NCI-H82 treated with DMSO at 0.1 percent for 48 hours (cell line): Measurements from ENCODE around the gene HOXA13.

ENCODE experiments used
- DNase-seq: peaks from one replicate; lab custom pipeline; 2025; ENCODE audit not compliant: unreplicated experiment; lab: John Stamatoyannopoulos, UW

Gene HOXA13

DNA sequence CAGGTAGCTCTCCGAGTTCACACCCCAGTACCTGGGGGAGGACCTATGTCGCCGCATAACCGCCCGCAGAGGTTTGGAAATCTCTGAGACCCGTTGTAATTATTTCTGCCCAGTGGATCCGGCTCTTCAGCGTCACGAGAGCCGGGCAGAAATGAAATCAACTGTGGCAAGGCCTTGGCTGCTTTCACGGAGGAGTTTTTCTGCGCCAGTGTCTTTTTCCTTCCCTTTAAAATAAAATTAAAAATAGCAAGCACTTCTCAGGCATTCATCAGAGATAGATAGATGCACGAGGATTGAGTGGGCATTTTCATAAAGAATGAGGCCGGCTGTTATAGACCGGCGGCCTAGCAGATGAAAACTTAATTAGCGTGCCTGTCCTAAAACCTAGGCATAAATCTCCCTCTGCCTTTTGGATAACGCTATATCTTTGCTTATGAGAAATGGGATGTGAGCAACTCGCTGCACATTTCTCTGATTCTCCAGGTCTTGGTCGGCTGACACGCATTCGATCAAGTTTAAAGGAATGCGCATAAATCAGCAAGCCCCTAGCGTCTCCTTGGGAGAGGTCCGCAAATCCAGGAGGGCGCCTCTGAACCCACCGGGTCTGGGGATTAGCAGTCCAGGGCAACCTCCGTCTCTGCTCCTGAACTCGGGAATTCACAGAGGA is 6.4 kb downstream of the HOXA13 start:
- DNase-seq = no peak

DNA sequence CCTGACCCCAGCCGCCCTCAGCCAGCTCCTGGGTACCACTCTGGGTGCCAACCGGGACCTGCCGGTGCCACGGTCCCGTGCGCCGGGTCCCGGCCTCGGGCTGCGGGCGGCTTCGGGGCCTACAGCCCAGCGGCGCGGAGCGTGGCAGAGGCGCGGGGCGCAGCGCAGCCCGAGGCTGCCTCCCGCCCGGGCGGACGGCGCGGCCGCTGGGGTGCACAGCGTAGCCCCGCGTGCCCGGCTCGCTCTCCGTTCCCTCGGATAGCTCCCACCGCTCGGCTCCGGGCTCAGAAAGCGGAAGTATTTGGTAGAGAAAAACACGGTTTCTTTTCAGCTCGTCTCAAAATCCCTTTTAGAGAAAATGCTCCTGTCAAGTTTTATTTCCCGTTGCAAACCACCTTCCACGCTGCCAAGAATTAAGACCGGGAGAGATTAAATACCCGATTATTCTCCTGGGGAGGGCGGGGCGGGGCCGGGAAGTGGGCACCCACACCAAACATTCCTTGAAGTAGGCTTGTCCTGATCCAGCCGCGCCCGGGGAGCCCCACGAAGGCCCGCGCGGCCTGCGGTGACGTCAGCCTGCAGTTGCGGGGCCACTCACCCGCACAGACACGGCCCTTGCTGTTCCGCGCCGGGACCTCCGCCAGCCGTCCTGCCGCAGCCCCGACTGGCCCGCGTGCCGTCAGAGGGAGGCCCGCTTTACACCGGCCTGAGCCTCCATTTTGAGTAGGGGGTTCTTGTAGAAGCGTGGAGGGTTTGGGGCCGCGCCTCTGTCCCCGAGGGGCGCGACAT is 7.2 kb downstream of the HOXA13 start:
- DNase-seq = no peak

DNA sequence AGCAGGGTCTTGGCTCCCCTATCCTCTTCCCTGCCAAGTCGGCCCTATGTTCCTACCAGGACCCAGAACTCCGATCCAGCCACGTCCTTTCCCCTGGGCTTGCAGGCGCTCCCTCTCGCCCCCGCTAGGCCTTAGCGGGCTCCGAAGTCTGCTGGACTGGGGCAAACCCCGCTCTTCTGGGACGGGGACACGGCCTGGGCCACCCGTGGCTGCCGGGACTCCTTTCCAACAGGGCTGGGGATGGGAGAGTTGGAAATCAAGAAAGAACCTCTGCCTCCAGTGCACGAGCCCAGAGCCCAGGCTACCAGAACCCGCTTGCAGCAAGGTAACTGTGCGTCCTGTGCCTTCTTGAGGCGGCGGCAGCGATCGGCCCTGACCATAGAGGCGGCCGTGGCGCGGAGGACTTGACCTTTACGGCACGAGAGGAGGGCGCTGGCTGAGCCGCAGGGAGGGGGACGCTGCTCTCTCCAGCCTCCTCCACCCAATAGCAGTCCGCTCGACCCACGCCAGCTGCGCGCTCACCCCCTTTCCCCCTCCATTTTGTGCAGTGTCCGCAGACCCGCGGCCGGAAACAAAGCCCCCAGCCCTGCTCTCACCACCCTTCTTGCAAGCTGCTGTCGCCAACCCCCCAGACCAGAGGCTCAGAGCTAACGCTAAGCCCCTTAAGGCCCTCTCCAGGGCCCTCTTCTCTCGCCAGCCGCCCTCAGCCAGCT is 7.9 kb downstream of the HOXA13 start:
- DNase-seq = no peak

DNA sequence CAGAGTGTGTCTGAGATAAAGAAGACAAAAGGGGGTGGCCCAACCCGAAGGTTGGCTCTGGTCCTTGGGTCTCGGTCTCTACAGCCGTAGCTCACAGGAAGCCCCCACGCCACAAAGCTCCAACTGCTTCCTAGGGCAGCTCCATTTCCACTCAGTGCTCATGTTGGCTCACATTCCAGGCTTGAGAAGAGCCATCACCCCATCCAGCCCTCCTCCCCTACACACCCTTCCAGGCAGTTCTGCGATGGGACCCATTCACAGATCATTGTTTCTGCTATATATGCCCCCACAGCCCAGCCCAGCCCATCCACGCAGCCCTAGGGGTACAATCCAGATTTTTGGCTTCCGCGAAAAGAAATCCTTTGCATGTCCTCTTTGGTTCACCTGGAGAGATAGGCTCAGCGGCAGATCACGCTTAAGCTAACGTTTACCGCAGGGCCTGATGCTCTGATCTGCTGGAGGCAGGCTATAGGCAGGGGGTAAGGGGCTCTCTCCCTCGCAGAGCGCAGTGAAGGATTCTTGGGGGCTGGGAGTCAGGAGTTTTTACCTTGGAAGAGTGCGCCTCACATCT is 8.6 kb downstream of the HOXA13 start:
- DNase-seq = no peak

DNA sequence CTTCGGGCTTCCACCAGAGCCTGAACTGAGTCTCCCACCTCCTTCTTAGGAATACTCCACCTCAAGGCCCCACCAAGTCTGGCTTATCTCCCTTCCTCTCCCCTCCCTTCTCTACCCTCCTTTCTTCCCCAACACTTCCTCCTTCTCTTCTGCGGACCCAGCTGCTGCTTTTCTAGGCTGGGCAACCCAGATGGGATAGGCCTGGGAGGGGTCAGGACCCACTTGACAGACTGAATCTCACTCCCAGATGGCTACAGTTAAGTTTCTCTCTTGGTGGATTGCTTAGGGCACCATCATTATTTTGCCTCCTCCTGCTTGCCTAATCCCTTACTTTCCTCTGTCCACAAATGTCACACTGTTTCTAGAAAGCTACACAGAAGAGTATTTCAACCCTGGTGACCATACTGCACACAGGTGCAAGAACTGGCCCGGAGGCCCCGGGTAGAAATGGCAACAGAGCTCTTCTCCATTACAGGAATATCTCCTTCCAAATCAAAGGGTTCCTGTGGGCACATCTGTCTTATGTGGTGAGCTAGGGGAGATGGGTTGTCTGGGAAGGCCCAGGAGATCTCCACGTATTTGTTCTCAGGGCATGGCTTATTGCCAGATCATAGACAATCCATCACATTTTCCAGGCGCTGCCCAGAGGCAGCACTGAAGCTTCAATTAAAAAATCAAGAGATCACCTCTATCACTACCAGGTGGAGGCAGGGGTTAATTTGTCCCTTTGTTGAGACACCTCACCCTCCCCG is 9.7 kb downstream of the HOXA13 start:
- DNase-seq = no peak

DNA sequence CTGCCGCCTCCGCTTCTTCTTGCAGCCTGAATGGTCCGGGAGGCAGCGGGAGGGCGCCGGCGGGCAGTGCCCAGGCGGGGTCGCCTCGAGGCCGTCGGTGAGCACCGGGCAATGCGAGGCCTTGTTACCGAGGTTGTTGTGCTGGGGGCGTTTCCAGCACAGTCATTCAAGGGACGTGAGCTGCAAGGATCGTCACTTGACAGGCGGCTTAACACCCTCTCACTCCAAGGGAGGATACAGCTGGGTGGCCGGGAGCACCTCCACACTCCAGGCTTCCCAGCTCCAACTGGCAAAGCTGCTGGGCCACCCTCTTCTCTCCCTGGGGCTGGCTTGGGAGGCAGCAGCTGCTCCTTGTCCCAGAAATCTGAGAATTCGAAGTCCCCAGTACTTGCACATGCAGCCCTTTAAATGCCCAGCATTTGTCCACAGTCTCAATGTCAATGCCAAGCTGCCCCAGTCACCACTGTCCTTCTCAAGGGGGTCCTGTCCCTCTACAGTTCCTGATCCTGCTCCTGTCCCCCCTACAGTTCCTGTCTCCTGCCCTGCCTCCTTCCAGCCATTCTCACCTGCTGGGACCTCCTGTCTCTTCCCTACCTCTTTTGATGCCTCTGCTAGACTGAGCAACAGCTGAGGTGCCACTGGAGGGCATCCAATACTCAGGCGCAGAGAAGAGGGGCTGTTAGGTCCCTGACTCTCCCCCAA is 10.4 kb downstream of the HOXA13 start:
- DNase-seq = no peak

DNA sequence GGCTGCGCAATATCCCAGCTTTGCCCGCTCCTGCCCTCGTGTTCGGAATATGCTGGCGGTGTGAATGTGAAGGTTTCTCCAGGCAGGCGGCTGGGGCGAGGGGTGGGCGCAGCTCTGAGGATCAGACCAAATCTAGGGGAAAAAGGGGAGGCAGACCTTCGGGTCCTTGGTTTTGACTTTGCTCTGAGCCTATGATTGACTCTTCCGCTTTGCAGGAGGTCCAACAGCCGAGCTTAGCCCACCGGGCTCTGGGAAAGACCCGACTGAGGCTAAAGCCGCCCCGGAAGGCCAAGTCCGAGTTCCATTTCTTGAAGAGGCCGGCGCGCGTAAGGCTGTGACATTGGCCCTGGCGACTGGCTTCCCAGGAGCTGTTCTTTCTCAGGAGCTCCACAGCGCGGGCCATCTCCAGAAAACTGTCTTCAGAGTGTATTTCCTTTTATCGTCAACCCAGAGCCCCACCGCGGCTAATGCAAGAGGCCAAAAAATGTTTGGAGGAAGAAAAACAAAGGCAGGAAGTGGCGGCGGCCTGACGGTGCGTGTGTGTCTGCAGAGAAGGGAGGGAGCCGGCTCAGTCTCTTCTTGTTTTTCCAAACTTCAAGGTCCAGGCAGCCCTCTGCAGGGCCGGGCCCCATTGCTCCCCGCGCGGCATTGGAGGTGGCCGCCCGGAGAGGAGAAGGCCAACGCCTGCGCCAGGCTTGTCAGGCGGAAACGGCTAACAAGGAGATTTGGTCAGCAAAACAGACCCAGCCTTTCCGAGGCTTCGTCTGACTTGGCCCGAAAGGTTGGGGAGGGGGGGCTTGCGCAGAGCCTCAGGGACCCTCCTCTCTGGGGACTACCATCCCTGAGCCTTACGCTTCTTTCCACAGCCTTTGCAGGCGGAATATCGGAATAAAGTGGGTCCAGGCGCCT is 11.3 kb downstream of the HOXA13 start:
- no peak for DNase-seq

DNA sequence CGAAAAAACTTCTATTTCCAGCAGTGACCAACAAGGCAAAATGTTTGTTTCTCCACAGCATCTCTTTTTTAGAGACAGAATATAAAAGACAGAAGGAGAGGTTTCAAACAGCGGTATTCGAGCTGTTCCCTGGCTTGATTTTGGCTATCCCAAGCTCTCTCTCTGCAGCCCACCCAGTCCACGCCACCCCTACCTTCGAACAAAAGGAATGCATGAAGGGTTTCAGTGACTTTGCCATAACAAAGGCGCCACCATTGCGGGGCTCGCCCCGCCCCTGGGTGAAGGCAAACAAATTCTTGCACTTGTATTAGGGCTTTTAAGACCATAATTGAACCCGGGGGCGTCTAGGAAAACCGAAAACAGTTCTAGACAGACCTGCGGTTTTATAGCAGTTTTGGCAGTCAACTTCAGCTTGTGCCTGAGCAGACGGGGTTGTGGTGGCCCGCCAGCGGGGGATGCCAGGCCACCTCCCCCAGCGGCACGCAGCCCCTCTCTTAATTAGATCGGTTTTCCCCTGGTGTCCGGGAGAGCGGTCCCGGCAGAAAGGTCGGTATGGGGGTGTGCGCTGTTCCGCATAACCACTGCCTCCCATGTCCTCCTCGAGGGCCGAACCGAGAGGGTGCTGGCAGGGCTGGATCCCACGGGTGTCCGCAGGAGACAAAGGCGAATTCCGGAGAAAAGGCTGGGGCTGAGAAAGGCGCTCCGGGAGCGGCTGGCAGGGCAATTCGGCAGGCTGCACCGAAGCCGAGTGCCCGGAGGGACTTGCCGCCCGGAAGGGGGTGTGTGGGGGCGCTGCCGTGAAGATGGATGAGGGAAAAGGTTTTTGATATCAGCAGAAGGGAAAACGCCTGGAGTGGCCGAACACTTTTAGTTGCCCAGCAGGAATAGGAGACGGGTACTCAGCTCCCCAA is 12.2 kb downstream of the HOXA13 start:
- DNase-seq = no peak

DNA sequence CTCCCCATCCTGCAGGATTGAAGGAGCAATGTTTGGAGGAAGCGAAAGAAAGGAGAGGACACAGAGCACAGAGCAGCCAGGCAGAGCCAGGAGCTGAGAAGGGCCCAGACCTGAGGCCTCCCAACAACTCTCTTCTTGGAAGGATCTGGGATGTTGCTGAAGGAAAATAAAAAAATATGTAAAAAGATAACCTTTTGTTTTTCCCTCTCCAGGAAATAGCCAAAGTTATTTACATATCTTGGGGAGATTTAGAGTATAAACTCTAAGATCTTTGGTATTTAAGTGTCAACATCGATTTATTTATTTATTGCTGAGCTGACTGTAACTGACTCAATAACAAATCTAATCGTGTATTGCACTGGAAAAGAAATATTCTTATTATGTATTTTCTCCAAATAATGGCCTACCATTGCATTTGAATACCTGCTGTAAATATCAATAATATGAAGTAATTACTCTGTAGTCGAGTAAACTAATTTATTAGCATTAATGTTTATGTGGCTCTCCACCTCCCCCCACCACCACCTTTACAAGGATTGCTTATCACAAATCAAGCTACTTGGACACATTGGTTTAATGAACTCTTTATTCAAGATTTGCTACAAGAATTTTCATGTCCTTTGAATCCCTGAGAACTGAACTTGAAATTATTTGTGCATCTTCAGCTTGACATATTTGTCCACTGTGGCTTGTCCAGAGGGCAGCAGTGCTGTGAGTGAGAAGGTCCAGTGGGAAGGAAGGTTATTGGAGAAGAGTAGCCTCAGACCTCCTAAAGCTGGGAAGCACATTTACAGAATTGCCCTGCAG is 13.0 kb downstream of the HOXA13 start:
- DNase-seq = no peak

DNA sequence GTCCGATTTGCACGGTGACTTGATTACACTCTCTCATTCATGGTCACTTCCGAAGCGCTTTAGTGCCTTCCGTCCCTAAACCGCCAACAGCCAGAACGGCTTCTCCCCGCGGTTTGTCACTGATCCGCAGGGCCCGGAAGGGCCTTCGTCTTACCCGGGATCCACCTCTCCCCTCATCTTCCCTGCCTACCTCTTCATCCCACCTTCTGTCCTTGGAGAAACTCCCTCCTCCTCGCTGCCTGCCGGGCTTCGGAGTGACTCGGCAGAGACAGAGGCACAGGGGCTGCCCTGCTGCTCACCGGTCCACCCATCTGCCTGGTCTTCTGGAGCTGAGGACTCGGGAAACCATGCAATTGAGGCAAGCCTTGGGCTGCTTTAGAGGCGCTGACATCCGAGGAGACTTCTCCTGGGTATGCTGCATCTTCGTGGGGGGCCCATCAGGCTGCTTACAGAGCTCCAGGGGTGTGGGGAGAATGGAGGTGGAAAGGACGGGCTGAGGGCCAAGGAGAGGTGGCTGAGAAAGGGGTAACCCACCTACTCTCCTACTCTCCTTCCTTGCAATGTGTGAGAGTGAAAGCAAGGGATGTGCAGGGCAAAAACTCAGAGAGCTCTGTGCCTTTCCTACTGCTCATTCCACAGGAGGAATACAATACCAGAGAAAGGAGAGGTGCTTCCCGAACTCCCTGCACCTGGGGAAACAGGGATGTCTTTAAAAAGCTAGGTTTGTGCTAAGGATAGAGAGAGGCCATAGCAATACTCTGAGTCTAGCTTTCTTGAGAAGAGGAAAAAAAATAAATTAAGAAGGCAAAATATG is 13.8 kb downstream of the HOXA13 start:
- DNase-seq = no peak

DNA sequence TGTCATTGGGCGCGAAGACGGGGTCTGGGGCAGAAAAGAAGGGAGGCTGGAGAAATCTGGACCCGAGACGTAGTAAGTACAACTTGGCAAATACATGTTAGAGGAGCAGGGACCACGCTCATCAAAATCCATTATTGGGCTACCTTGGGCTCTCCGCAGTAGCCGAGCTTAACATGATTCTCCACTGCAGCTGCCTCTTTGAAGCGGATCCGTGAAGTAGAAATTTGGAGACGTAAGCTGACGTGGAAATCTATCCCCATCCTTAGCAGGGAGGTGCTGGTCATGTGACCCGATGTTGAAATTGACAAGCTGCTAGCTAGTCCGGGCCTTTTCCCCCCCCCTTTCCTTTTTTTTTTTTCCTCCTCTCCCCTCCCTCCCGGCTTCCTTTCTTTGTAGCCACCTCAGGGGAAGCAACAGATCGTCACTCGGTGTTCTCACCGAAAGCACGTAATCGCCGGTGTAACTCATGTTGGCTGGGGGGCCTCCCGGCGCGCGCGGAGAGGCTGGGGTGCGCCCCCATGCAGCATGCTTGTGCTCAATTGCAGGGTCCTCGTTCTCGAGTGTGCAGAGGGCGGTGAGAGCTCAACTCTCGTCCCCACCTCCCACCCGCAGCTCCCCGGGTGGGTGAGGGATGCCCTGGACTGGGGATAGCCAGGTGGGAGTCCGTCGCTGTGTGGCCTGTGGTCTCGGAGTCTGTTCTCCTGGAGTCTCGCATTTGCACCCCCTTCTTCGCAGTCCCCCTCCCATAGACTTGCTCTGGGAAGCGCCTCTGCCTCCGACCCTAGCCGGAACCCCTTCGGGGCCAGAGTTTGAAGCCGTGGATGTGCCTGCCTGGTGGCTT is 14.7 kb downstream of the HOXA13 start, which contains the start of gene HOXA11:
Gene HOXA11 (minus strand): TSS at position 220 of the 841 bp plus-strand sequence. CDS start 88 bp downstream, at position 132.
- DNase-seq = peak; percentile 26

DNA sequence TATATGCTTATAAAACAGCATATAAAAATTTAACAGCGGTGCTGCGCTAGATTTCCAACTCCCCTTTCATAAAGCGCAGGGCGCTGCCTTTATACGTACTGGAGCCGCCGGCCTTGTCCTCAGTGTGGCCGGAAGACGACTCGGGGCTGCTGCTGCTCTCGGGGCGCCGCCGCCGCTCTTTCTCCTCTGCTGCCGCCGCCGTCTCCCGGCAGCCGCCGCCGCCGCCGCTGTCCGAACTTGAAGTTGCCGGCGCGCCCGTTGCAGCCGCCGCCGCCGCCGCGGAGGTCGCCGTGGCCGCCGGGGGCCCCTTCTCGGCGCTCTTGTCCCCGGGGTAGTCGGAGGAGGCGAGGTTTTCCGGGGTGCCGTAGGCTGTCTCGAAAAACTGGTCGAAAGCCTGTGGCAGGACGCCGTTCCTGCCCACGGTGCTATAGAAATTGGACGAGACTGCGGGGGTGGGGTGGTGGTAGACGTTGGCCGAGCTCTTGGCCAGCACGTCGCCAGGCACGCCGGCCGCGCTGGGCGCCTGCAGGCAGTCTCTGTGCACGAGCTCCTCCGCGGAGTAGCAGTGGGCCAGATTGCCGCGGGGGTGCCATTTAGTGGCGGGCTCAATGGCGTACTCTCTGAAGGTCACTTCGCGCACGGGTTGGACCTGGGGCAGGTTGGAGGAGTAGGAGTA is 15.4 kb downstream of the HOXA13 start:
- DNase-seq = no peak

DNA sequence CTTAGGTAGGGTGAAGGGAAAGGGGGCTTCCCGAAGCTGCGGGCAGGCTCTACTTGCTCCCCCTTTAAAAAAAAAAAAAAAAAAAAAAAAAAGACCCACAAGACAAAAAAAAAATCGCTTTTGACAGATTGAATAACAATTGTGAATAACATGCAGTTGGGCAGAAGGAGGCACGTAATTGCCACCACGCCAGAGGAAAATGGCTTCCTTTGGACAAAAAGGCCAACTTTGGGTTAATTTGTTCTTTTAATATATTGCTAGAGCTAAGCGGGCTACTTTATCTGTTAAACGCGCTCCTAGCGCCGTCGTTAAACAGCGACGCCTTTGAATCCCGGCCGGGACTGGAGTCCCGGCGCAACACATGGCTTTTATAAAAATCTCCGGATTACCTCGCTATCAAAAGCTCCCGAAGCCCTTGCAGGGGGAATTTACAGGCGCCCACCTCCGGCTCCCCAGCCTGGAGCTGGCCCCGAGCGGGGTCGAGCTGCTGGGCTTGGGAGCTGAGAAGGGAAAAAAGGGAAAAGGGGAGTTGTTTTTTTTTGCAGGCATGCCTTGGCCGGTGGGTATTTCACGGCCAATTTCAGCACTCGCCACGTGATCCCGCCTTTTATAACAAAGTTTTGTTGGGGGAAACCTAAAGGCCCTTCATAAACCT is 16.1 kb downstream of the HOXA13 start:
- DNase-seq = no peak

DNA sequence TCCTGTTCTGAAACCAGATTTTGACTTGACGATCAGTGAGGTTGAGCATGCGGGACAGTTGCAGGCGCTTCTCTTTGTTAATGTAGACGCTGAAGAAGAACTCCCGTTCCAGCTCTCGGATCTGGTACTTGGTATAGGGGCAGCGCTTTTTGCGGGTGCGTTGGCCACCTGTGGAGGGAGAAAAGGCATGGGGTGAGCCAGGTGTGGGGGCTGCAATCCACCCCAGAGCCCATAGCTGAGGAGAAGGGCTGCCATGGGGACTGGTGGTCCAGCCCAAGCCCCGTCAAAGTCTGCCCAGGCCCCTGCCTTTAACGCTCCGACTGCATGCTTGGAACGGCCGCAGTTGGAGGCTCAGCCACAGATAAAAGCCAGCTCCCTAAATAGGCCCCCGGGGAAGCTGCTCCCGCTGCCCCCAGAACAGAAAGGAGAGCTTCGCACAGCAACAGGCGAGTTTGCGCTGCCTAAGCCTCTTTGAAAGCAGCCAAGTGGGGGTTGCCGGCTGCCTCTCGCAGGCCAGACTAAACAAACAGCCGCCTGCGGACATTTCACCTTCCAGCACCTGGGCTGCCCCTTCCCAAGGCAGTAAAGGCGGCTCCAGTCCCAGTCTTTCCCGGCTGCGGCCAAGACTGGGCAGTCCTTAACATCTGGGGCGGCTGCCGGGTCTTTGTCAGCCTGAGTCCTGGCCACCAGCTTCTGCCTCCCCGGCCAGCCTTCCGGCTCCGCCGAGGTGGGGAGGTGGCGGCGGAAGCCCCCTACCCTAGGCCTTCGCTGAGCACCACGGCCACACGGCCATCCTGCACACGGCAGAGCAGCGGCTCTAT is 16.8 kb downstream of the HOXA13 start:
- DNase-seq = no peak
